ENCODE results near the gene SORCS2.

Gene SORCS2

DNA sequence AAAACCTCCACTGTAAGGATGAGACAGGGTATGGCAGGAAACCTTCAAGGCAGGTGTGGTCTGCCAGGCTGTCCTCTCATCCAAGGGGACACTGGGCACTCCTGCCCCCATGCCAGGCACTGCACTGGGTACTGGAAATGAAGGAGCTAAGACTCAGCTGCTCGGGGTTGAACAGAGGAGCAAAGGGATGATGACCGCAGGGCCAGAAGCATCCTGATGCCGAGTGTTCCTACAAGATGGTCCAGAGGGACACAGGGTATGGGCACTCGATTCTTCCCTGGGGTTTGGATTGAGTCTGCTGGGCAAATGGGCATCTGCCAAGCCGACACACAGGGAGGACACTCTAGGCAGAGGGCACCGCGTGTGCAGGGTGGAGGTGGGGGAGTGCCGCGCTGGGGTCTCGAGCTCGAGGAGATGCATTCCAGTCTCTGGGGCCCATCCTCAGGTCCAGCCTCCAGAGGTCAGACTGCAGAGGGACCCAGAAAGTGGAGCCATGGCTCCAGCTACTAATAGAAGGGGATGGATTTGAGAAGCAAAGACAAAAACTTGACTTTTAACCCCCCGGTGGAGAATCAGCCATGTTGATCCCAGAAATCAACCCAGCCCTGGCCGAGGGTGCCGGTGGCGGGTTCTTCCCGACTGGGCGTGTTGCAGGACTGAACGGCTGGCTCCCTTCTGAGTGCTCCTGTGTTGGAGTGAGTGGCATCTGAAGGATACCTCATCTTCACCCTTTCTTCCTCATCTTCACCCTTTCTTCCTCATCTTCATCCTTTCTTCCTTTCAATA lies 500.3 kb downstream of the SORCS2 start:
- DNase-seq (ENCODE audit: low spot score) = no peak

DNA sequence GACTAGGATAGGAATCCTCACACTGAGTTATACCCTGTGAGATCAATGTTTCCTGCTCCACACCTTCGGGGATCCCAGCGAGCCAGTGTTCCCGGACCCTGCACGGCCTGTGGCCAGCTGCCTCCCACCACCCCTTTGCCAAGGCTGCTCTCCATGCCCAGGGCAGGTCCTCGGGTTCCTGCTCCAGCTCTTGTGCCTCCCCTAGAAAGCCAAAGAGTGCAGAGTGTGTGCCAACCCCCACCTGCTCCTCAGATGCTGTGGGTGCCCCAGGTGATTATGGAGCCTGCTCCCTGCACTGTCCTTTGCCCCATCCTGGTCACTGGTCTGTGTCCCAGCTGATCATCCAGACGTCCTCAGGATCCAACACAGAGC lies 500.9 kb downstream of the SORCS2 start:
- no peak for DNase-seq (ENCODE audit: low spot score)

DNA sequence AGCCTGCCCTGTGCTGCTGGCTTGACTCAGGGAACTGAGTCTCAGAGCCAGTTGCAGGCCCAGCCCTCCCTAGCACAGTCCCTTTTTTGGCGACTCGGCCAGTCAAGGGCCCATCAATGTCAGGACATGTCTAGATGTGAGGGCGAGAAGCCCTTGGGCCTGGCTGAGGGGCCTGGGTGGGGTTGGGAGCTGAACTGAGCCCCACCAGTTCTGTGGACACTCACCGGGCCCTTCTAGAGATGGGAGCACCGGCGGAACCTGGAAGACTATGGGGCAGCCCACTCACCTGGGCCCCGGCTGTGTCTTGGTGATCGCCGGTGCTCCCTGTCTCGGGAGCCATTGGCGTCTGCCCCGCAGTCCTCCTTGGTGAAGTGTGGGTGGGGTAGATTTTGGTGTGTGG lies 501.4 kb downstream of the SORCS2 start:
- DNase-seq (ENCODE audit: low spot score) = no peak

DNA sequence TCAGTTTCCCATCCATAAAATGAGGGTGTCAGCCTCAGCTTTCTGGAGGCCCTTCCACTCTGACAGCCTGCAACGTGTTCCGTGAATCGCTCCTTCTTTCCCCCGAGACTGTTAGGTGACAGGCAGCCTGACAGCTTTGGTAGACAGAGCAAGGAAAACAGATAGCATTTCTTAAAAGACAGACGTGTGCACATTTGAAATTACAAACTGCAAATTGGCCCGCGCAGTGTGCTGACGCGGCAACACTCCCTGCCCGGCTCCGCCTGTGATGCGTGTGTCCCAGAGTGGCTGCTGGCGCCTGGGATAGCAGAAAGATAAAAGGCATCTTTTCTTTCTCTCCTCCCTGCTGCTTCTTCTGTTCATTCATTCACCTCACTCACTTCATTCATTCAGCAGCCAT lies 502.0 kb downstream of the SORCS2 start:
- DNase-seq (ENCODE audit: low spot score) = no peak

DNA sequence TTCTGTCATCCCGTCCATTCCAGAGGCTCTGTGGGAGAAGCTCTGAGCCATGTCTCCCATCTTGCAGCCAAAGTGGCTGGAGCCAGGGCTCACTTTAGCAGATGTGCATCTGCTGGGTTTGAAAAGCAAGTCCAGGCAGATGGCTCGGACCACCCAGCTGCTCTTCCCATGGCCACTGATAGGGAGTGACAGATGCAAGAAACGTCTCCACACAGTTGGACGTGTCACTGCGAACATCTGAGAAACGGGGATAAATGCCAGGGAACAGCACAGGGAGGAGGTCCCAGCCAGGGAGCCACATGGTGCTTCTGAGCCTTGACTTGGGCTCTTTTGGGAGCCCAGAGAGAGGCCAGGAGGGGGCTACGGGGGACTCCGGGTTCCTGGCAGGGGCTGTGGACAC lies 505.0 kb downstream of the SORCS2 start:
- no peak for DNase-seq (ENCODE audit: low spot score)

DNA sequence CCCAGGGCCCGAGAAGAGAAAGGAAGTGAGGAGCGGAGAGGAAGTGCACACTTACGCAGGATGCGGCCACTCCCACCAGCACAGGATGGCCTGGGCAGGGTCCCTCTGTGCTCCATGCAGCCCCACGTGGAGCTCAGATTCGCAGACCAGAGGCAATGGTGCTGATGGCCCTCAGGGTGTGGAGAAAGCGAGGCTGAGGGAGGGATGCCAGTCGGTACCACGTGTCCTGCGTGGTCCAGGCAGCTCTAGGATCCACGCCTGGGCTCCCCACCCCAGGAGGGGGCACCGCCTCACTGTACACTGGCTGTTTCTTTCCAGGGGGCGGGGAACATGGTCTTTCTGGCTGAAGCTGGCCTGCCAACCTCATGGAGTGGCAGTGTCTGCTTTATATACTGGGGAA lies 505.5 kb downstream of the SORCS2 start:
- DNase-seq (ENCODE audit: low spot score) = no peak

DNA sequence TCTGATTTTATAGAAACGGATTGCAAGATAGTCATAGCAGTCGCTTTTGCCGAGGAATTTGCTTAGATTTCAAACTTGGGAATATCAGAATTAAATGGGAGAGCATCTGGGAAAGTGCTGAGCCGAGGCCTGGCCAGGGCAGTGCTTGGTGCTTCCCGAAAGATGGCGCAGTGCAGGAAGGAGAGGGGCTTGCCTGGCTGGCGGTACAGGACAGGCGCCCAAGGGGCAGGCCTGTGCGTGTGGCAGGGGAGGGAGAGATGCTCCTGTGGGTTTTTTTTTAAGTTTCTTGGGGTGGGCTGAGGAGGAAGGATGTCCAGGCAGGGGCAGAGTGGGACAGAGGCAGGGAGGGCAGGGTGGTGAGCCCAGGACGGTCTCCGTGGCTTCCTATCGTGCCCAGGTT lies 506.2 kb downstream of the SORCS2 start:
- no peak for DNase-seq (ENCODE audit: low spot score)

DNA sequence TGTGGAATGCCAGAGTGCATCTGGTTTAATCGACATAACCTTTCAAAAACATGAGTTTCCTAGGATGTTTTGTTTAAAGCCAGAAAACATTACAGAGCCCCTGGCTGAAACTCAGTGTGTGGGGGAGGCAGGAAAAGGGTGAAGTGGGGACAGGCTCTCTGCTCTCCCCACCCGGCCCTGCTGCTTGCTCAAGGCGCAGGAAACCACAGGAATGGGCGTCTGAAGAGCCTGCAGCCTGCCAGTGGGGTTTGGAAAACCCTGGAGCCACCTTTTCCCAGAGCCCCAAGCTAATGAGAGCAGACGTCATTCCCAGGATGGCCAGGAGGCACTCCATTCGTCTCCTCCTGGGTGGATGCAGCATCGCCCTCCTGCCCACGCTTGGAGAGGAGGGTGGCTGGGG lies 506.7 kb downstream of the SORCS2 start:
- DNase-seq (ENCODE audit: low spot score) = no peak

DNA sequence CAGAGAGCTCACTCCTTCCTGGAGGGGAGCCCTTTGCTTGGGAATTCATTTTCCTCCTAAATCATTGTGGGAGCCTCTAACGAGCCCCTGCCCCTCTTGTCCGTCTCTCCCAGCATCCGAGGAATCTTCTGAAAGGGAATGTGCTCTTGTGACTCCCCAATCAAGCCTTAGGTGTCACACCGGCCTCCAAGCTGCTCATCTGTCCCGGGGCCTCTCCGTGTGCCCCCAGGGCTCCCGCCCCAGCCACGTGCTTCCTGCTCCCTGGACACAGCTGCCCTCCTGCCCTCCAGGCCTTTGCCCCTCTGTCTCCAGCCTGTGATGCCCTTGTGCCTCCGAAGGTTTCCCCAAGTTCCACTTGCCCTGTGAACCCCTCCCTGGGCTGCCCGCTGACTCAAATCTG lies 507.5 kb downstream of the SORCS2 start:
- no peak for DNase-seq (ENCODE audit: low spot score)

DNA sequence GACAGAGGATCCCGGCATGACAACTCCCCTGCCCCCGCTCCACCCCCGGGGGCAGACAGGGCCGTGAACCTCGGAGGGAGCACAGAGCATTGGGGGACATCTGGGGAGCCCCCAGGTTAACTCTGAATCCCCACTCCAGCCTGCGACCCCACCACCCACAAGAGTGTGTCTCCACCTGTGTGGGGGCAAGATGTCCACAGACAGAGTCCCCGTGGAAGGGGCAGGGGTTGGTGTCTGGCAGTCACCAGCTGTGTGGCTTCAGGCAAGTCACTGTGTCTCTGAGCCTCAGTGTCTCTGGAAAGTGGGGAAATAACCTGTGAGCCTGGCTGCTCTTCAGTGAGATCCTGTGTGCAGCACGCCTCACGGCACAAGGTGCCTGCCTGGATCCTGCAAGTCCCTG lies 508.3 kb downstream of the SORCS2 start:
- DNase-seq (ENCODE audit: low spot score) = no peak

DNA sequence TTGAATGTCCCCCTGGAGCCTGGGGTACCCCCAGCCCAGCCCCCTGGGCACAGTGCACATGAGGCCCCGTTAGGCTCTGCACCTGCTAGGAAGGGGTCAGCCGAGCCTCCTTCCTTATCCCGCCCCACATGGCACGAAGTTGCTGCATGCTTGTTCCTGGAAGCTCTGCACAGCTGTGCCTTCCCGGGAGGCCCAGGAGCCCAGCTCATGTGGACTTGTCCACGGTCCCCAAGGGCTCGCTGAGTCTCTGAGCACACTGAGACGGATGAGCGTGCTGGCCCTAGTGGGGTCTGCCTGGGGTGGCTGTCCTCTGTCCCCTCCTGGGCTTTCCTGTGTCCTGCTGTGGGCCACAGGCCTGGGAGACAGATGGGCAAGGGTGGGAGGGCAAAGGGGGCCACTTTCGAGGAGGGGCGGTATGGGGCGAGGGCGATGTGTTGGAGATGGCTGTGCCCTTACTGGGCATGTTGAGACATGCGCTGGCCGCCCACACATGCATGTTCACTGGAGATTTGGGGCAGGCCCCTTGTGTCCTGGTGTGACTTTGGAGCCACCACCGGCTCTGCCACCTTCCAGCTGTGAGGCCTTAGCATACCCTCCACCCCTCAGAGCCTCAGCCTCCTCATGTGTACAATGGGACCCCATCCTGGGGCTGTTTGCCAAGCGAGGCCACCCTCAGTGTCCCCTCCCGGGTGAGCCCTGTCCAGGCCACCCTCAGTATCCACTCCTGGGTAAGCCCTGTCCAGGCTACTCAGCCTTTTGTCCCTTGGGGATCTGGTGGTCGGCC lies 509.7 kb downstream of the SORCS2 start:
- no peak for DNase-seq (ENCODE audit: low spot score)

DNA sequence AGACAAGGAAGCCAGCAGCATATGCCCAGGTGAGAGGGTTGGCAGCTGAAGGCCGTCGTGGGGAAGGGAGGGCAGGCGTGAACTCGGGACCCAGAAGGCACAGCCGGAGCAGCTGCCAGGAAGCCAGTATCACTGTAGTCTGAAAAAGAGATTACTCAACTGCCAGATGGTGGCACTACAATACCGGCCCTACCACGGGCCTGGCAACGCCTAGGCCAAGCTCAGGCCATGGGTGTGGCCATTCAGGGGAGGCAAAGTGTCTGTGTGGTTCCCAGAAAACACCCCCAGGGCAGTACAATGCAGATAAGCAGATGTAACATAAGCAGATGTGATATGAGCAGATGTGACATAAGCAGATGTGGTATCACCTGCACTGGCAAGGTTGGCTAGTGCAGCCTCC lies 511.4 kb downstream of the SORCS2 start:
- no peak for DNase-seq (ENCODE audit: low spot score)

DNA sequence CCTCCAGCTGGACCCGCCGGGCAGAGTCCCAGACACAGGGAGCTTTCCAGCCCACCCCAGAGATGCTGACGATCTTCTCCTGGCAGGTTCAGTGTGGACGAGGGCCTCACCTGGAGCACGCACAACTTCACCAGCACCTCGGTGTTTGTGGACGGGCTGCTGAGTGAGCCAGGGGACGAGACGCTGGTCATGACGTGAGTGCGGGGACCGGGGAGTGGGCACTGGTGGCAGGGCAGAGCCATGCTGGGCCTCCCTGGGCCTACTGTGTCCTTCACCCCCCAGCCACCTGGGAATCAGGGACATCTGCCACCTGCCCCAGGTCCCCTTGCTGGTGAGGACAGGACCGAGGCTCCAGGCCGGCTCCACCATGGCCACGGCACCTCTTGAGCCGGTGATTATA lies 511.8 kb downstream of the SORCS2 start:
- DNase-seq (ENCODE audit: low spot score) = no peak

DNA sequence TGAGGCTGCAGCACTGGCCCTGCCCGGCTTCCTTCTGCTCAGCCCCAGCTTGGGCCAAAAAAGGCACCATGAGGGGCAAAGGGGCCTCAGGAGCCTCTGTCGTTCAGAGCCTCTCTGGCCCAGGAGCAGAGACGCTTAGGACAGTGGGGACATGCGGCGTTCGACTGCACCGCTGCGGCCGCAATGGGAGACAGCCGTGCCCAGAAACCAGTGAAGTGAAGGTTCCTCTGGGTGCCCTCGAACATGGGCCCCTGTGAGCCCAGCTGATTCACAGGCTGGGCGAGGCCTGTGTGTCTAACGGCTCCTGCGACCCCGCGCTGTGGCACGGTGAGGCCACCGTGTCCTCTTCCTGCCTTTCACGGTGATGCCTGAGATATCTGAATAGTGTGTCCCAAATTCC lies 512.3 kb downstream of the SORCS2 start:
- DNase-seq (ENCODE audit: low spot score) = no peak

DNA sequence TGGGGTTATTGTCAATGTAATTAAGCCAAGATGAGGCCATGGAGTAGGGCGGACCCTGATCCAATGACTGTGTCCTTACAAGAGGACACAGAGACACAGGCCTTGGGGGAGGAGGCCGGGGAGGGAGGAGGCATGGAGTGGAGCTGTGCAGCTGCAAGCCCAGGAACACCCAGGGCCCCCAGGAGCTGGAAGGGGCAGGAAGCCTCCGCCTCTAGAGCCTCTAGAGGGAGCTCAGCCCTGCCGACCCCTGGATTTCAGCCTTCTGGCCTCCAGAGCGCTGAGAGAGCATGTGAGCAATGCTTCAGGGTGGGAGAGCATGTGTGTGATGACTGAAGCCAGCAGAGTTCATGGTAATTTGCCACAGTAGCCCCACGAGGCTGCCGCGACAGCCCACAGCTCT lies 512.7 kb downstream of the SORCS2 start:
- DNase-seq (ENCODE audit: low spot score) = no peak

DNA sequence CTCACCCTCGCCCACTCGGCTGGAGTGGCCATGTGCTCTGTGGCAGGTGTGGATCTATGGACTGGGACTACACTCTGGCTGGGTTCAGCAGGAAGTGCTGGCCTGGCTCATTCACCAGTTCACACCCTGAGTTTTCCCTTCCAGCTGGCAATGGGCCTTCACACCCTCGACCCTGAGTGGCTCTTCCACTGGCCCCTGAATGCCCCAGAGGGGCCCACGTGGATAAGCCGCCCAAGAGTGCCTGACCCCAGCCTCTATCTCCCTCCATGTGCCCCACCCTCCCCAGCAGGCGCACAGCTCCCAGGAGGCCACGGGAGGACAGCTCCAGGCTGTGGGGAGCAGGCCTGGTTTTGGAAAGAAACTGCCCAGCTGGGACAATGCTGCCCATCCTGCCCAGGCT lies 513.3 kb downstream of the SORCS2 start:
- DNase-seq (ENCODE audit: low spot score) = no peak

DNA sequence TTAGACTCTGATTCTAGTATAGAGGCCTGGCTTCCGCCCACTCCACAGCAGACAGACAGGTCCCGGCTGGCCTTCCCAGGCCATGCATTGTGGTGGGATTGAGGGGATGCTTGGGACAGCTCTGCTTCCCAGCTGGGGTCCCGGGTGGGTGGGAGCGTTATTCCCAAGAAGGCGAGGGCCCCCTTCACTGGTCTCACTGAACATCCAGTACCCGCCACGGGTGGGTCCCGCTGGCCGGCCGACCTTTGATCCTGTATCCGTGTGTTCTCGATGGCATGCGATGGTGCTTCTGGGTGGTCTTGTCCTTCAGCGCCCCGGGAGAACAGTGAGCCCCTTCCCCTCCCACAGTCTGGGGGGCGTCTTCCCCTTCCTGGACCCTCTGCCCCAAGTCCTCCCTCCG lies 515.9 kb downstream of the SORCS2 start:
- no peak for DNase-seq (ENCODE audit: low spot score)

DNA sequence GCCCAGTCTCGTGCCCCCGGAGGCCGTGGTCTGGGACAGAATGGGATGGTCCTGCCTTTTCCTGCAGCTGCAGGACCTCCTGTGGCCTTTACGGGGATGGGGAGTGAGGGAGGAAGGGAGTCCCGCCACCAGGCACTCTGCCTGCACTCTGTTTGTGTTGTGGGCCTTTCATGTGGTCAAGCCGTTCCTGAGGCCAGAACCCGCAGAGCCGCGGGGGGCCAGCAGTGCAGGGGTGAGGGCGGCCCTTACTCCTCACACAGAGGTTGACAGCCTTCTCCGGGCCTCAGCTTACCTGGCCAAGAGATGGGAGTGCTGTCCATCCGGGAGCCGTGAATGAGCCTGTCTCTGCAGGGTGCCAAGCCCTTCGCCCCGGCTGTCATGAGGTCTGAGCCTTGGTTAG lies 516.6 kb downstream of the SORCS2 start:
- no peak for DNase-seq (ENCODE audit: low spot score)

DNA sequence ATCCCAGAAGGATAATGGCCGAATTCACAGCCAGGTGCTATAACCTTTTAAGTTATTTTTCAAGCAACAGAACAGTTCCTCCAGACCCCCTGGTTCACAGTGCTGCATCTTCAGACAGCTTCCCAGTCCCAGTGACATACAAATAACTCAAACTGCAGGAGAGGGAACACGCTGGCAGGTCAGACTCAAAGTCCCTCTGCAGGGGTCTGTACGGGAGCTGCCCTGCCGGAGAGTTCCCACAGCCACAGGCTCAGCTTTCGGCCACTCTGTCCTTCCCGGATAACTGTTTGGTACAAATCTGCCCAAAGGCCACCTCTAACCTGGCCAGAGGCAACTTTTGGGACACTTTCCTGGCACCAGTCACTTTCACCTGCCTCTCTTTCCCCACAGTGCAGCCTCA lies 517.1 kb downstream of the SORCS2 start:
- DNase-seq (ENCODE audit: low spot score) = no peak

DNA sequence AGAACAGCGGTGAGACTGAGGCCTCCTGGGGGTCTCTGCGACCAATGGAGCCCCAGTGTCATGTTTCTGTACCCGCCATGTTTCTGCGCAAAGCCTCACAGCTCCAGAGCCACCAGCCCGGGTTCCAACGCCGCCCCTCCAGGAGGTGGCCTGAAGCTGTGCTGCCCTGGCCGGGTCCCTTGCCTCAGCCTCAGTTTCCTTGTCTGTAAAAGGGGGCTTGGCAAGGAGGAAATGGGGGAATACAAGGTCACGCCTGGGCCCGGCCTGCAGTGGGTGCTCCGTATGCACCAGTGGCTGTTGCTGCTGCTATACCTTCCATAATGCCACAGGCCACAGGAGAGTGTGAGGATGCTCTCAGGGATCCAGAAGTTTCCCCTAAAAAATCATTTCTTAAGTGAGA lies 517.8 kb downstream of the SORCS2 start:
- DNase-seq (ENCODE audit: low spot score) = no peak

DNA sequence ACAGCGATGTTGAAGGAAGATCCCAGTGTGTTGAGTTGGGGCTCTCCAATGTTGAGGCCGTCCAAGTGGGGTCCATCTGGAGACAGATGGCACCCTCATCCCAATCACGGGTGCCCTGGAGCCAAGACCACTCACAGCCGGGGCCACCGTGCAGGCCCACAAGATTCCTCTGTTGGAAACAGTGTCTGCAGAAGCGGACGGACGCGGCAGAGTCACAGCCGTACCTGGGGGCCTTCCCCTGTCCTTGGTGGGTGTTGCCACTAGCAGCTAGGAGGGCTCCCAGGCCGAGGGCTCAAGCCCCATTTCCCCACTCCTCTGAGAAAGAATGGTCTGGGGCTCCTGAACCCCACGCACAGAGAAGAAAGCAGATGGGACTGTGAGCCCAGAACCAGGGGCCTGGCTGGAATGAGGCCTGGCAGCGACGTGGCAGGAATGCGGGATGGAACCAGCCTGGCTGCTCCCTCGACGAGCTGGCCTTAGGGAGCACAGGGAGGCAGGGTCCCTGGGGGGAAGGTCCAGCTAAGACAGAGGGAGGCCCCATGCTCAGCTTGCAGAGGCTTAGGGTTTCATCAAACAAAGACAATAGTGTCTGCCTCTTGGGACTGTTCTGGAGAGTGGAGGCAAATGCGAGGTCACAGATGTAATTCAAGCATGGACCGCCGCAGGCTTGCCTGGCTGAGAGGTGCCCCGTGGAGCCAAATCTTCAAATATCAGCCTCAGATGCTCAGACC lies 518.4 kb downstream of the SORCS2 start:
- DNase-seq (ENCODE audit: low spot score) = no peak

DNA sequence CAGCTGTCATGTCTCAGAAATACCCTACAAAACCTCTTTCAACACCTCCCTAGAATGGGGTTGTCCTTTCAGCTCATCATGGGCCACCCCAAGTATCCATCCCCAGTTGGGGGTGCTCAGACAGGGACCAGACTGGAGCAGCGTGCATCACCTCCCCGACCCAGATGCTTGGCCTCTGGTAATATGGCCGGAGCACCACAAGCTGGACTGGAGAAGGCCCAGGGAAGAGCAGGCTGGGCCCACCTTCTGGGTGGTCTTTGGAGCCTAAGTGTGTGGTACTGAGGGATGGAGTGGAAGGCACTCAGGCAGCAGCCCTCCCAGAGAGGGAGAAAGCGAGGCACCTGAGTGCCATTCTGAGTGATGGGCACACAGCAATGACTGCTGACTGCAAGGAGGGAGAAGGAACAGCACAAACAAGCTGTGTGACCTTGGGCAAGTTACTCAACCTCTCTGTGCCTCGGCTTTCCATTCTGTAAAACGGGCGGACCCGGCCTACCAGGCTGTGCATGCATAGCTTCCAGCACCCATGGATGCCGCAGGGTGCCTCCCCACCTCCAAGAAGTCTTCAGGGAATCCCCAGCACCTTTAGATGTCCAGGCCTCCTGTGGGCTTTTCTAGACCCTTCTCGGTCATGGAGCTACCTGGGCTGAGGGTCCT lies 519.1 kb downstream of the SORCS2 start:
- no peak for DNase-seq (ENCODE audit: low spot score)

Measured in CD4-positive, alpha-beta T cell treated with Interleukin-2 at 100 ng/mL for 4 hours (primary cell).